Neural cell (in vitro differentiated cells): ENCODE results near the gene CIAPIN1. TPM values are rescaled to one million over a fixed set of nuclear protein-coding genes. Genes with fewer than 3 reads are reported as not detected.

ENCODE experiments used
- H2AFZ ChIP-seq: fragments of 200-600, 300-800 bp; sonication (generic), shearing (Covaris generic); 2 replicates; pipeline ENCODE4 v1.6.0; 2014; ENCODE audit warnings: low read depth, mild to moderate bottlenecking, antibody characterized with exemption, low read length, moderate library complexity
- H3F3A ChIP-seq: fragments of 200-600 bp; shearing (Covaris generic); 2 replicates; pipeline ENCODE4 v1.6.1; 2016; ENCODE audit warnings: mild to moderate bottlenecking, moderate library complexity, mixed read lengths, antibody characterized with exemption, low read length; ENCODE audit not compliant: insufficient read depth, poor library complexity, severe bottlenecking
- H3K27ac ChIP-seq: fragments of 200-600, 300-800 bp; sonication (generic), shearing (Covaris generic); 2 replicates; pipeline ENCODE4 v1.5.1; 2014; ENCODE audit warnings: mild to moderate bottlenecking, low read length, moderate library complexity
- H3K27me3 ChIP-seq: fragments of 300-800, 200-600 bp; sonication (generic), shearing (Covaris generic); 2 replicates; pipeline ENCODE4 v1.6.0; 2014; ENCODE audit warnings: mild to moderate bottlenecking, low read depth, low read length, moderate library complexity; ENCODE audit not compliant: insufficient read depth
- H3K36me3 ChIP-seq: fragments of 300-800, 200-600 bp; sonication (generic), shearing (Covaris generic); 2 replicates; pipeline ENCODE4 v1.5.1; 2014; ENCODE audit warnings: mild to moderate bottlenecking, antibody characterized with exemption, low read length, moderate library complexity; ENCODE audit not compliant: insufficient read depth
- H3K4me2 ChIP-seq: fragments of 300-800, 200-600 bp; sonication (generic), shearing (Covaris generic); 2 replicates; pipeline ENCODE4 v1.6.0; 2014; ENCODE audit warnings: mild to moderate bottlenecking, low read length
- H3K4me3 ChIP-seq: fragments of 300-800, 200-600 bp; sonication (generic), shearing (Covaris generic); 2 replicates; pipeline ENCODE4 v1.5.1; 2014; ENCODE audit warnings: mild to moderate bottlenecking, low read length, moderate library complexity
- H3K79me2 ChIP-seq: fragments of 200-600 bp; shearing (Covaris generic); replicated peaks from 2 replicates; pipeline ENCODE4 v1.6.0; 2014; ENCODE audit warnings: mild to moderate bottlenecking, low read length, moderate library complexity; ENCODE audit not compliant: insufficient read depth
- H3K9ac ChIP-seq: fragments of 300-800, 200-600 bp; sonication (generic), shearing (Covaris generic); 2 replicates; pipeline ENCODE4 v1.6.1; 2016; ENCODE audit warnings: mild to moderate bottlenecking, low read length, mixed read lengths
- H3K9me2 ChIP-seq: fragments of 200-600 bp; shearing (Covaris generic); 2 replicates; pipeline ENCODE4 v1.6.1; 2016; ENCODE audit warnings: mild to moderate bottlenecking, low read length, mixed read lengths; ENCODE audit not compliant: insufficient read depth
- H3K9me3 ChIP-seq: fragments of 200-600, 300-800 bp; sonication (generic), shearing (Covaris generic); 2 replicates; pipeline ENCODE4 v1.6.1; 2016; ENCODE audit warnings: mild to moderate bottlenecking, mixed run types, low read length, moderate library complexity, mixed read lengths
- H4K20me1 ChIP-seq: fragments of 200-600 bp; shearing (Covaris generic); 2 replicates; pipeline ENCODE4 v1.6.1; 2016; ENCODE audit warnings: mild to moderate bottlenecking, mixed run types; ENCODE audit not compliant: insufficient read depth
- CTCF ChIP-seq: fragments of 450-650 bp; IDR thresholded peaks from 2 replicates; pipeline ENCODE4 v1.5.1; 2014; ENCODE audit warnings: antibody characterized with exemption, mild to moderate bottlenecking, moderate library complexity; ENCODE audit not compliant: poor library complexity, severe bottlenecking
- EP300 ChIP-seq: fragments of 450-650 bp; conservative IDR thresholded peaks from 2 replicates; pipeline ENCODE4 v1.6.1; 2014; ENCODE audit warnings: antibody characterized with exemption, mild to moderate bottlenecking, moderate library complexity; ENCODE audit not compliant: poor library complexity, severe bottlenecking
- EZH2 ChIP-seq: fragments of 200-600, 300-800 bp; shearing (Covaris generic), sonication (generic); IDR thresholded peaks from 2 replicates; pipeline ENCODE4 v1.6.1; 2014; ENCODE audit warnings: antibody characterized with exemption, low read length, borderline replicate concordance, mild to moderate bottlenecking; ENCODE audit not compliant: insufficient read depth, poor library complexity, severe bottlenecking
- MXI1 ChIP-seq: fragments of 450-650 bp; conservative IDR thresholded peaks from 2 replicates; pipeline ENCODE4 v1.6.1; 2014; ENCODE audit warnings: antibody characterized with exemption, mild to moderate bottlenecking; ENCODE audit not compliant: poor library complexity, severe bottlenecking
- POLR2AphosphoS5 ChIP-seq: IDR thresholded peaks from 2 replicates; pipeline ENCODE4 v1.6.1; 2012
- RAD21 ChIP-seq: fragments of 450-650 bp; conservative IDR thresholded peaks from 2 replicates; pipeline ENCODE4 v1.6.1; 2014; ENCODE audit warnings: antibody characterized with exemption, mild to moderate bottlenecking, moderate library complexity
- REST ChIP-seq: IDR thresholded peaks from 2 replicates; pipeline ENCODE4 v1.6.1; 2012; ENCODE audit warnings: borderline replicate concordance
- SMC3 ChIP-seq: fragments of 450-650 bp; conservative IDR thresholded peaks from 2 replicates; pipeline ENCODE4 v1.6.1; 2014; ENCODE audit warnings: antibody characterized with exemption, mild to moderate bottlenecking, moderate library complexity; ENCODE audit not compliant: poor library complexity
- TAF1 ChIP-seq: IDR thresholded peaks from 2 replicates; pipeline ENCODE4 v1.6.1; 2012; ENCODE audit warnings: low read depth
- polyA plus RNA-seq: library from polyadenylated mRNA; depleted of rRNA; stranded (reverse); fragments of >200 nt; gene quantifications from 2 replicates; pipeline ENCODE4 v1.2.3, GENCODE V29; 2014

The CIAPIN1 gene
- polyA plus RNA-seq, 1 donor from 2014 or later: 117 TPM

- Histone ChIP-seq H3K9ac (no peak overlapping the region), H3K9me2 (no peaks in the 10 kb centered on the region), H4K20me1 (no peaks in the 10 kb centered on the region), H3K9me3 (no peaks in the 10 kb centered on the region), H3K27ac (no peak overlapping the region), H3K4me2 (no peak overlapping the region), H3F3A (no peaks in the 10 kb centered on the region), H3K36me3 (no peaks in the 10 kb centered on the region), H2AFZ (no peak overlapping the region), H3K79me2 (no peaks in the 10 kb centered on the region), H3K27me3 (no peaks in the 10 kb centered on the region), H3K4me3 (no peak overlapping the region)
- TF ChIP-seq CTCF: no peak
- no peak for TF ChIP-seq POLR2AphosphoS5
- no peak for TF ChIP-seq EP300
- TF ChIP-seq SMC3: no peak
- TF ChIP-seq MXI1: no peak
- TF ChIP-seq REST: no peak
- no peak for TF ChIP-seq EZH2
- TF ChIP-seq TAF1: no peak
- no peak for TF ChIP-seq RAD21
Observed at GRCh38 chr16:57379579-57379978, 67.6 kb downstream of the CIAPIN1 start.

Other genes starting within 250 kb of the CIAPIN1 start
- gene ARL2BP, start 202.1 kb downstream of the CIAPIN1 start, polyA plus RNA-seq: 149 and 153 TPM in 2 replicates
- 0.10 TPM in 1 of 2 replicates, not detected in the other for gene PLLP, start 162.7 kb downstream of the CIAPIN1 start, polyA plus RNA-seq
- gene CCL22, start 88.6 kb downstream of the CIAPIN1 start, polyA plus RNA-seq: not detected in 2 replicates
- 3.8 and 4.9 TPM in 2 replicates for gene CX3CL1, start 74.9 kb downstream of the CIAPIN1 start, polyA plus RNA-seq
- gene CCL17, start 42.6 kb downstream of the CIAPIN1 start, polyA plus RNA-seq: not detected in 2 replicates
- 78.7 and 95.0 TPM in 2 replicates for gene COQ9, start 94 bp upstream of the CIAPIN1 start, polyA plus RNA-seq
- gene POLR2C, start 15.3 kb upstream of the CIAPIN1 start, polyA plus RNA-seq: 109 and 132 TPM in 2 replicates
- 214 and 250 TPM in 2 replicates for gene DOK4, start 39.1 kb upstream of the CIAPIN1 start, polyA plus RNA-seq
- 0.20 TPM in 1 of 2 replicates, not detected in the other for gene CCDC102A, start 89.2 kb upstream of the CIAPIN1 start, polyA plus RNA-seq
- gene ADGRG5, start 95.3 kb upstream of the CIAPIN1 start, polyA plus RNA-seq: 0.19 and 0.58 TPM in 2 replicates
- gene ADGRG1, start 181.2 kb upstream of the CIAPIN1 start, polyA plus RNA-seq: 80.6 and 86.8 TPM in 2 replicates
- gene ADGRG3, start 220.9 kb upstream of the CIAPIN1 start, polyA plus RNA-seq: 0.62 and 0.86 TPM in 2 replicates
- gene DRC7, start 247.4 kb upstream of the CIAPIN1 start, polyA plus RNA-seq: 0.10 and 1.4 TPM in 2 replicates